Choroid plexus epithelial cell (primary cell): ENCODE data around the gene TLR6.
A peak's percentile ranks its signal among the peaks of the same experiment; 100 is the strongest.

ENCODE experiments used
- DNase-seq: peaks from one replicate; pipeline ENCODE4 v3.0.0-alpha.2; 2010; ENCODE audit warnings: low read depth
- H3K4me3 ChIP-seq: 2 replicates; pipeline ENCODE4 v1.5.1; 2011; ENCODE audit warnings: low read depth, mild to moderate bottlenecking, control low read depth, low read length, moderate library complexity
- TF ChIP-seq, protein P1 (sequence below): conservative IDR thresholded peaks from 2 replicates; pipeline ENCODE4 v1.5.1; 2011; ENCODE audit warnings: low read depth, mild to moderate bottlenecking, control low read depth, inconsistent platforms, low read length, moderate library complexity

The TLR6 gene

GRCh38 chr4:38898245-38898644 is 41.6 kb upstream of the TLR6 start:
- TF ChIP-seq, protein P1, sequence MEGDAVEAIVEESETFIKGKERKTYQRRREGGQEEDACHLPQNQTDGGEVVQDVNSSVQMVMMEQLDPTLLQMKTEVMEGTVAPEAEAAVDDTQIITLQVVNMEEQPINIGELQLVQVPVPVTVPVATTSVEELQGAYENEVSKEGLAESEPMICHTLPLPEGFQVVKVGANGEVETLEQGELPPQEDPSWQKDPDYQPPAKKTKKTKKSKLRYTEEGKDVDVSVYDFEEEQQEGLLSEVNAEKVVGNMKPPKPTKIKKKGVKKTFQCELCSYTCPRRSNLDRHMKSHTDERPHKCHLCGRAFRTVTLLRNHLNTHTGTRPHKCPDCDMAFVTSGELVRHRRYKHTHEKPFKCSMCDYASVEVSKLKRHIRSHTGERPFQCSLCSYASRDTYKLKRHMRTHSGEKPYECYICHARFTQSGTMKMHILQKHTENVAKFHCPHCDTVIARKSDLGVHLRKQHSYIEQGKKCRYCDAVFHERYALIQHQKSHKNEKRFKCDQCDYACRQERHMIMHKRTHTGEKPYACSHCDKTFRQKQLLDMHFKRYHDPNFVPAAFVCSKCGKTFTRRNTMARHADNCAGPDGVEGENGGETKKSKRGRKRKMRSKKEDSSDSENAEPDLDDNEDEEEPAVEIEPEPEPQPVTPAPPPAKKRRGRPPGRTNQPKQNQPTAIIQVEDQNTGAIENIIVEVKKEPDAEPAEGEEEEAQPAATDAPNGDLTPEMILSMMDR: no peak
- no peak for DNase-seq
- H3K4me3 ChIP-seq: no peak overlapping the region

DNA sequence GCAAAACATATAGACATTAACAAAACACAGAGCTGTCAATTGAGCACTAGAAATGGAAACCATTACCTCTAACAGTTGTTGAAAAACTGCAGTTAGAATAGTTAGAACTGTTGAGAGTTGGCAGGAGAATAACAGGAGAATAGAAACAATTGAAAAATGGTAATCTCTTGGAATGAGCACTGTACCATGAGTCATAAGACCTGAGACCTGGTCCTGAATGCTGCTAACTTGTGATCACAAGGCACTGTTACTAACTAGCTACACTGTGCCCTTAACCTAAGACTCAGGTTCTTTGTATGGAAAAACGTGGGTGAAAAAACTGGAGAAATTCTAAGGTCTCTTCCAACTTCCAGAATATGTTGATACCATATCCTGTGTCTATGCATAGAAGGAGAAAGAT is 40.3 kb upstream of the TLR6 start:
- no peak for DNase-seq
- no peak overlapping the region for H3K4me3 ChIP-seq
- TF ChIP-seq, protein P1: no peak

GRCh38 chr4:38894322-38894982 is 37.8 kb upstream of the TLR6 start:
- H3K4me3 ChIP-seq: no peak overlapping the region
- TF ChIP-seq, protein P1: no peak
- peak; percentile 39 for DNase-seq

- H3K4me3 ChIP-seq: no peak overlapping the region
- TF ChIP-seq, protein P1: no peak
These were observed 34.7 kb upstream of the TLR6 start for GRCh38 chr4:38891051-38891983.

GRCh38 chr4:38889143-38889542 is 32.5 kb upstream of the TLR6 start:
- no peak overlapping the region for H3K4me3 ChIP-seq
- peak; percentile 88 for DNase-seq
- TF ChIP-seq, protein P1: no peak

More at GRCh38 chr4:38891051-38891983, 34.7 kb upstream of the TLR6 start:
- no peak for DNase-seq

DNA sequence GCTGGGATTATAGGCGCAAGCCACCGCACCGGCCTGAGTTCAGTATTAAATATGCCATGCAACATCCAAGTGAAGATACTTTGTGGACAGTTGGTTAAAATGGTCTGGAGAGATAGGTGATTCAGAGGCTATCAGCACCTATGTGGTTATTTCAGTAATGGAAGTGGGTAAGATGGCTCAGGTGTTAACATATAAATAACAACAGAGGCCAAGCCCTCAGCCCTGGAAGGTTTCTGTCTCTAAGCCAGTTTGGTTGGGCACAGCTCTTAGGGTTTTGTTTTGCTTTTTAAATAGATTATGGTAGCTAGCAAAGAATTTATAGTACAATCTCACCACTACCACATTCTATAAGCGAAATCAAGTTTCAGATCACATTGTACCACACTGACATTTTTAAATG is 27.6 kb upstream of the TLR6 start:
- DNase-seq: no peak
- TF ChIP-seq, protein P1: no peak
- H3K4me3 ChIP-seq: no peak overlapping the region
